ENCODE data around the gene CLK4.

DNA sequence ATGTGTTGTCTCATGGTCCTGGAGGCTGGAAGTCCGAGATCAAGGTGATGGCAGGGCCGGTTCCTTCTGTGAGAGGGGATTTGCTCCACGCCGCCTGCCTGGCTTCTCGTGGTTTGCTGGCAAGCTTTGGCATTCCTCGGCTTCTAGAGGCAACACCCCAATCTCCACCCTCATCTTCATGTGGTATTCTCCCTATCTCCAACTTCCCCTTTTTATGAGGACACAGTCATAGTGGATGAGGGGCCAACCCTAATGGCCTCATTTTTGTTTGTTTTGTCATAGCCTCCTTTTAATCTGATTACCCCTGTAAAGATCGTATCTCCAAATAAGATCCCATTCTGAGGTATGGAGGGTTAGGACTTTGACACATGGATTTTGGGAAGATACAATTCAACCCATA is 41.7 kb upstream of the CLK4 start:
- no peak for TF ChIP-seq POLR2A (IDR thresholded peaks at IDR 0.05)
- TF ChIP-seq, protein P1, sequence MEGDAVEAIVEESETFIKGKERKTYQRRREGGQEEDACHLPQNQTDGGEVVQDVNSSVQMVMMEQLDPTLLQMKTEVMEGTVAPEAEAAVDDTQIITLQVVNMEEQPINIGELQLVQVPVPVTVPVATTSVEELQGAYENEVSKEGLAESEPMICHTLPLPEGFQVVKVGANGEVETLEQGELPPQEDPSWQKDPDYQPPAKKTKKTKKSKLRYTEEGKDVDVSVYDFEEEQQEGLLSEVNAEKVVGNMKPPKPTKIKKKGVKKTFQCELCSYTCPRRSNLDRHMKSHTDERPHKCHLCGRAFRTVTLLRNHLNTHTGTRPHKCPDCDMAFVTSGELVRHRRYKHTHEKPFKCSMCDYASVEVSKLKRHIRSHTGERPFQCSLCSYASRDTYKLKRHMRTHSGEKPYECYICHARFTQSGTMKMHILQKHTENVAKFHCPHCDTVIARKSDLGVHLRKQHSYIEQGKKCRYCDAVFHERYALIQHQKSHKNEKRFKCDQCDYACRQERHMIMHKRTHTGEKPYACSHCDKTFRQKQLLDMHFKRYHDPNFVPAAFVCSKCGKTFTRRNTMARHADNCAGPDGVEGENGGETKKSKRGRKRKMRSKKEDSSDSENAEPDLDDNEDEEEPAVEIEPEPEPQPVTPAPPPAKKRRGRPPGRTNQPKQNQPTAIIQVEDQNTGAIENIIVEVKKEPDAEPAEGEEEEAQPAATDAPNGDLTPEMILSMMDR (IDR thresholded peaks at IDR 0.05): no peak
